CD4-positive, alpha-beta T cell (primary cell): ENCODE data around the gene SERPINF2. TPM values are rescaled to one million over a fixed set of nuclear protein-coding genes. Genes with fewer than 3 reads are reported as not detected.
"Not testable (repeated sequence)": the region's sequence is repeated elsewhere in the genome, so short reads cannot be mapped to it uniquely, and the experiment has no call there.

Experiments used
- ATAC-seq: fragments of 200-7000 bp; cut with Tn5 transposase; one replicate; pipeline ENCODE4 v1.10.0; 2022; ENCODE audit warnings: mild to moderate bottlenecking; ENCODE audit not compliant: poor library complexity
- CTCF ChIA-PET: fragments of 350-600 bp; sonication (Branson Sonifier 250); formaldehyde crosslinking; loops from one replicate; lab custom pipeline; 2021; ENCODE audit warnings: antibody characterized with exemption, inconsistent platforms; lab: Charles Lee
- POLR2A ChIA-PET: fragments of 350-600 bp; sonication (Branson Sonifier 250); formaldehyde crosslinking; loops from one replicate; lab custom pipeline; 2021; ENCODE audit warnings: antibody characterized with exemption, inconsistent platforms; lab: Charles Lee
- DNase-seq, 14 experiments: peaks; one replicate each; pipeline ENCODE4 v3.0.0-alpha.2; 2013 to 2020; ENCODE audit warnings: mixed read lengths in 2 of 14
- H3K27ac ChIP-seq, 2 donors: one replicate each; pipeline versions ENCODE4 v1.5.1 to v1.7.0; 2013; ENCODE audit warnings: low read length in 2 of 2, low read depth in 1 of 2, mild to moderate bottlenecking in 1 of 2
- H3K27me3 ChIP-seq, 2 experiments: 1 replicate in 1 of 2; 2 replicates in 1 of 2; pipeline versions ENCODE4 v1.6.1 to v1.7.0; 2013; ENCODE audit warnings: low read length in 2 of 2, control low read depth in 1 of 2, mild to moderate bottlenecking in 1 of 2, moderate library complexity in 1 of 2; ENCODE audit not compliant: insufficient read depth in 2 of 2, control insufficient read depth in 1 of 2
- H3K36me3 ChIP-seq: one replicate; pipeline ENCODE4 v1.6.1; 2013; ENCODE audit warnings: low read length, control low read depth; ENCODE audit not compliant: insufficient read depth
- H3K4me1 ChIP-seq: one replicate; pipeline ENCODE4 v1.6.1; 2013; ENCODE audit warnings: low read length, control low read depth; ENCODE audit not compliant: insufficient read depth
- H3K4me3 ChIP-seq: one replicate; pipeline ENCODE4 v1.5.1; 2013; ENCODE audit warnings: mild to moderate bottlenecking, low read length, moderate library complexity
- H3K9me3 ChIP-seq, 2 experiments: 1 replicate in 1 of 2; 2 replicates in 1 of 2; pipeline versions ENCODE4 v1.6.1 to v1.7.0; 2013; ENCODE audit warnings: low read length in 2 of 2, mild to moderate bottlenecking in 2 of 2, control low read depth in 1 of 2, moderate library complexity in 1 of 2; ENCODE audit not compliant: control insufficient read depth in 1 of 2, insufficient read depth in 1 of 2
- H3K27ac Mint-ChIP-seq: one replicate; pipeline ENCODE4 v1.8.0; 2020; ENCODE audit warnings: mixed read lengths
- H3K27me3 Mint-ChIP-seq: one replicate; pipeline ENCODE4 v1.8.0; 2021; ENCODE audit warnings: mixed read lengths
- H3K36me3 Mint-ChIP-seq: one replicate; pipeline ENCODE4 v1.8.0; 2021; ENCODE audit warnings: low read depth, mixed read lengths
- H3K4me1 Mint-ChIP-seq: one replicate; pipeline ENCODE4 v1.8.0; 2021; ENCODE audit warnings: low read depth, mixed read lengths
- H3K4me3 Mint-ChIP-seq: one replicate; pipeline ENCODE4 v1.8.0; 2020; ENCODE audit warnings: mild to moderate bottlenecking, mixed read lengths
- H3K9me3 Mint-ChIP-seq: one replicate; pipeline ENCODE4 v1.8.0; 2020; ENCODE audit warnings: mixed read lengths
- intact Hi-C, 2 experiments: fragments of 100-400 bp; cut with DNase I in 1 of 2; cut with micrococcal nuclease in 1 of 2; formaldehyde crosslinking; loops; one replicate each; pipeline versions ENCODE4 v1.15.1 to v1.9.0; 2023 to 2025; cut with DNase I, micrococcal nuclease
- total RNA-seq, 174 experiments: library from RNA in 2 of 174; stranded (reverse) in 2 of 174; gene quantifications; one replicate each; pipeline ENCODE4 v1.2.3 and lab custom pipeline; 2021 to 2026
- TF ChIP-seq, protein P1 (sequence below): fragments of 200-600 bp; IDR thresholded peaks from one replicate; pipeline ENCODE4 v1.8.0; 2022; ENCODE audit warnings: antibody characterized with exemption, mild to moderate bottlenecking

The SERPINF2 gene
- total RNA-seq, 2 experiments from 2014 or later: 0.49 to 0.59 TPM

DNA sequence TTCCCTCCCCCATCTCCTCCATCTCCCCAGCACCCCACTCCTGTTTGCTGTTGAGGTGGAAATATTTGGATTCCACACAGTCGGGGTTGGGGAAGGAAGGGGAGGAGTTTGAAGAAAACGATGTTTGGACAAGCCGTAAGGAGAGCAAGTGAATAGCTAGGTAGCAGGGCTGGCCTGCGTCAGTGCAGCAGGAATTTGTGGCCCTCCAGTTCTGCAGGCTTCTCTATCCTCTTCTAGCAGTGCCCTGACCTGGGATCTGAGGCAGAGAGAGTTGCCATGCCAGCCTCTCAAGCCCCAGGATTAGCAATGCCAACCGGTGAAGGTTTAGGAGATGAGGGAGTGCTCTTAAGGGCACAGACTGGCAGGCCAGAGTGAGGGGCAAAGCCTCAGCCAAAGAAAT lies 45.0 kb upstream of the SERPINF2 start:
- intact Hi-C loops: no loop called here
- TF ChIP-seq, protein P1, sequence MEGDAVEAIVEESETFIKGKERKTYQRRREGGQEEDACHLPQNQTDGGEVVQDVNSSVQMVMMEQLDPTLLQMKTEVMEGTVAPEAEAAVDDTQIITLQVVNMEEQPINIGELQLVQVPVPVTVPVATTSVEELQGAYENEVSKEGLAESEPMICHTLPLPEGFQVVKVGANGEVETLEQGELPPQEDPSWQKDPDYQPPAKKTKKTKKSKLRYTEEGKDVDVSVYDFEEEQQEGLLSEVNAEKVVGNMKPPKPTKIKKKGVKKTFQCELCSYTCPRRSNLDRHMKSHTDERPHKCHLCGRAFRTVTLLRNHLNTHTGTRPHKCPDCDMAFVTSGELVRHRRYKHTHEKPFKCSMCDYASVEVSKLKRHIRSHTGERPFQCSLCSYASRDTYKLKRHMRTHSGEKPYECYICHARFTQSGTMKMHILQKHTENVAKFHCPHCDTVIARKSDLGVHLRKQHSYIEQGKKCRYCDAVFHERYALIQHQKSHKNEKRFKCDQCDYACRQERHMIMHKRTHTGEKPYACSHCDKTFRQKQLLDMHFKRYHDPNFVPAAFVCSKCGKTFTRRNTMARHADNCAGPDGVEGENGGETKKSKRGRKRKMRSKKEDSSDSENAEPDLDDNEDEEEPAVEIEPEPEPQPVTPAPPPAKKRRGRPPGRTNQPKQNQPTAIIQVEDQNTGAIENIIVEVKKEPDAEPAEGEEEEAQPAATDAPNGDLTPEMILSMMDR: no peak
- ChIA-PET CTCF (no interaction called here), POLR2A (no interaction called here)
- no peak overlapping the region for H3K4me3 Mint-ChIP-seq
- no peaks in the 10 kb centered on the region for H3K4me1 Mint-ChIP-seq
- no peak overlapping the region for H3K27ac Mint-ChIP-seq
- H3K36me3 Mint-ChIP-seq: no peaks in the 10 kb centered on the region
- H3K27me3 Mint-ChIP-seq: no peaks in the 10 kb centered on the region
- H3K27ac ChIP-seq: no peak overlapping the region
- peaks cover 0 to 4% of the 10 kb centered on the region in 2 experiments for H3K9me3 ChIP-seq
- DNase-seq (no peak), ATAC-seq (no peak)
- H3K4me1 ChIP-seq: no peaks in the 10 kb centered on the region
- no peaks in the 10 kb centered on the region for H3K27me3 ChIP-seq
- H3K4me3 ChIP-seq: no peak overlapping the region
- H3K9me3 Mint-ChIP-seq: no peaks in the 10 kb centered on the region
- H3K36me3 ChIP-seq: no peaks in the 10 kb centered on the region

GRCh38 chr17:1699891-1700290 lies 42.8 kb upstream of the SERPINF2 start:
- H3K4me3 ChIP-seq, H3K9me3 ChIP-seq, H3K9me3 Mint-ChIP-seq, H3K4me1 ChIP-seq, ATAC-seq, H3K4me1 Mint-ChIP-seq, H3K27ac ChIP-seq, H3K36me3 Mint-ChIP-seq, CTCF ChIA-PET, H3K27me3 Mint-ChIP-seq, intact Hi-C loops, POLR2A ChIA-PET, H3K27me3 ChIP-seq, H3K4me3 Mint-ChIP-seq, H3K36me3 ChIP-seq, H3K27ac Mint-ChIP-seq, DNase-seq: not testable (repeated sequence)

- Histone ChIP-seq H3K9me3 (no peaks in the 10 kb centered on the region), H3K4me3 (no peak overlapping the region), H3K27me3 (peaks cover 7 to 8% of the 10 kb centered on the region in 2 experiments), H3K27ac (no peak overlapping the region), H3K4me1 (peaks cover 19% of the 10 kb centered on the region), H3K36me3 (no peaks in the 10 kb centered on the region)
- TF ChIP-seq, protein P1: no peak
- ChIA-PET POLR2A (no interaction called here), CTCF (no interaction called here)
- ATAC-seq (no peak), DNase-seq (no peak)
- intact Hi-C loops: no loop called here
- peaks cover 15% of the 10 kb centered on the region for H3K27me3 Mint-ChIP-seq
- no peak overlapping the region for H3K4me3 Mint-ChIP-seq
- H3K27ac Mint-ChIP-seq: no peak overlapping the region
- no peaks in the 10 kb centered on the region for H3K9me3 Mint-ChIP-seq
- no peaks in the 10 kb centered on the region for H3K36me3 Mint-ChIP-seq
- peaks cover 9% of the 10 kb centered on the region for H3K4me1 Mint-ChIP-seq
Observed at GRCh38 chr17:1703063-1703462, 39.6 kb upstream of the SERPINF2 start.

- Mint-ChIP-seq H3K4me3 (no peak overlapping the region), H3K27me3 (peaks cover 15% of the 10 kb centered on the region), H3K27ac (no peak overlapping the region), H3K9me3 (no peaks in the 10 kb centered on the region), H3K36me3 (no peaks in the 10 kb centered on the region), H3K4me1 (peaks cover 9% of the 10 kb centered on the region)
- no peak for ATAC-seq
- H3K36me3 ChIP-seq: no peaks in the 10 kb centered on the region
- no peak overlapping the region for H3K27ac ChIP-seq
- intact Hi-C loops: no loop called here
- ChIA-PET POLR2A (no interaction called here), CTCF (no interaction called here)
- peaks cover 13% of the 10 kb centered on the region in 2 experiments for H3K27me3 ChIP-seq
- no peak overlapping the region for H3K4me3 ChIP-seq
- DNase-seq: no peak
- H3K9me3 ChIP-seq: no peaks in the 10 kb centered on the region
- TF ChIP-seq, protein P1: no peak
- peaks cover 33% of the 10 kb centered on the region for H3K4me1 ChIP-seq
Observed at GRCh38 chr17:1705004-1705403, 37.7 kb upstream of the SERPINF2 start.
